ENCODE results near the gene RNU1-3. TPM values are rescaled to one million over a fixed set of nuclear protein-coding genes. Genes with fewer than 3 reads are reported as not detected.
"Not testable (repeated sequence)": the region's sequence is repeated elsewhere in the genome, so short reads cannot be mapped to it uniquely, and the experiment has no call there.

The RNU1-3 gene
- total and polyA plus RNA-seq, 4 donors, result 7,231 to 8,154 TPM; not detected in 2

- WGBS, 2 donors, result 90 to 91% methylated on average over 10 of the region's 10 CpGs
- DNase-seq, result peak; percentile 37 to 73
Observed at GRCh38 chr1:16636551-16637195, 30.1 kb downstream of the RNU1-3 start.

GRCh38 chr1:16635959-16636358 lies 30.8 kb downstream of the RNU1-3 start:
- H3K36me3 ChIP-seq (ENCODE audit: control insufficient read depth in 1 of 2, insufficient read depth in 2 of 2, low read length in 1 of 2); H3K27me3 ChIP-seq (ENCODE audit: control insufficient read depth in 1 of 2, insufficient read depth in 2 of 2, low read length in 1 of 2); H3K27ac ChIP-seq (ENCODE audit: low read depth in 1 of 2, low read length in 2 of 2); H3K4me3 ChIP-seq (ENCODE audit: low read length in 2 of 2); intact Hi-C loops (cut with DNase I); H3K9me3 ChIP-seq (ENCODE audit: control insufficient read depth, low read length); H3K4me1 ChIP-seq (ENCODE audit: control insufficient read depth in 1 of 2, insufficient read depth in 2 of 2, low read length in 2 of 2); ATAC-seq (ENCODE audit: low FRiP score): not testable (repeated sequence)
- WGBS, 2 donors, result 96% methylated on average over 5 of the region's 5 CpGs
- peak in 1 of 2 donors; percentile 76 for DNase-seq

More at GRCh38 chr1:16636551-16637195, 30.1 kb downstream of the RNU1-3 start:
- H3K9me3 ChIP-seq (ENCODE audit: control insufficient read depth, low read length); H3K27ac ChIP-seq (ENCODE audit: low read depth in 1 of 2, low read length in 2 of 2); ATAC-seq (ENCODE audit: low FRiP score); H3K36me3 ChIP-seq (ENCODE audit: control insufficient read depth in 1 of 2, insufficient read depth in 2 of 2, low read length in 1 of 2); intact Hi-C loops (cut with DNase I); H3K4me1 ChIP-seq (ENCODE audit: control insufficient read depth in 1 of 2, insufficient read depth in 2 of 2, low read length in 2 of 2); H3K4me3 ChIP-seq (ENCODE audit: low read length in 2 of 2); H3K27me3 ChIP-seq (ENCODE audit: control insufficient read depth in 1 of 2, insufficient read depth in 2 of 2, low read length in 1 of 2): not testable (repeated sequence)

GRCh38 chr1:16633540-16634282 lies 33.0 kb downstream of the RNU1-3 start:
- H3K4me1 ChIP-seq (ENCODE audit: control insufficient read depth in 1 of 2, insufficient read depth in 2 of 2, low read length in 2 of 2); H3K4me3 ChIP-seq (ENCODE audit: low read length in 2 of 2); H3K9me3 ChIP-seq (ENCODE audit: control insufficient read depth, low read length); H3K27ac ChIP-seq (ENCODE audit: low read depth in 1 of 2, low read length in 2 of 2); H3K27me3 ChIP-seq (ENCODE audit: control insufficient read depth in 1 of 2, insufficient read depth in 2 of 2, low read length in 1 of 2); ATAC-seq (ENCODE audit: low FRiP score); H3K36me3 ChIP-seq (ENCODE audit: control insufficient read depth in 1 of 2, insufficient read depth in 2 of 2, low read length in 1 of 2); intact Hi-C loops (cut with DNase I): not testable (repeated sequence)
- WGBS, 2 donors, result 93 to 94% methylated on average over 6 of the region's 6 CpGs
- DNase-seq, result peak in 1 of 2 donors; percentile 70

GRCh38 chr1:16632044-16632850 lies 34.5 kb downstream of the RNU1-3 start:
- intact Hi-C loops (cut with DNase I); ATAC-seq (ENCODE audit: low FRiP score); H3K27ac ChIP-seq (ENCODE audit: low read depth in 1 of 2, low read length in 2 of 2); H3K27me3 ChIP-seq (ENCODE audit: control insufficient read depth in 1 of 2, insufficient read depth in 2 of 2, low read length in 1 of 2); H3K4me1 ChIP-seq (ENCODE audit: control insufficient read depth in 1 of 2, insufficient read depth in 2 of 2, low read length in 2 of 2); H3K9me3 ChIP-seq (ENCODE audit: control insufficient read depth, low read length); H3K36me3 ChIP-seq (ENCODE audit: control insufficient read depth in 1 of 2, insufficient read depth in 2 of 2, low read length in 1 of 2); H3K4me3 ChIP-seq (ENCODE audit: low read length in 2 of 2): not testable (repeated sequence)
- WGBS, 2 donors, result 94 to 95% methylated on average over 14 of the region's 14 CpGs
- DNase-seq, result peak; percentile 41 to 73

- peak; percentile 58 to 76 for DNase-seq
- peak; percentile 0 for ATAC-seq (ENCODE audit: low FRiP score)
- Histone ChIP-seq H3K4me3 (ENCODE audit: low read length in 2 of 2) (no peak overlapping the region), H3K27ac (ENCODE audit: low read depth in 1 of 2, low read length in 2 of 2) (no peak overlapping the region), H3K9me3 (ENCODE audit: control insufficient read depth, low read length) (no peaks in the 10 kb centered on the region), H3K27me3 (ENCODE audit: control insufficient read depth in 1 of 2, insufficient read depth in 2 of 2, low read length in 1 of 2) (no peaks in the 10 kb centered on the region), H3K4me1 (ENCODE audit: control insufficient read depth in 1 of 2, insufficient read depth in 2 of 2, low read length in 2 of 2) (no peaks in the 10 kb centered on the region), H3K36me3 (ENCODE audit: control insufficient read depth in 1 of 2, insufficient read depth in 2 of 2, low read length in 1 of 2) (peaks cover 3 to 10% of the 10 kb centered on the region in 2 donors)
- 90 to 93% methylated on average over 20 of the region's 20 CpGs for WGBS, 2 donors
- intact Hi-C loops (cut with DNase I), result no loop called here
Observed at GRCh38 chr1:16631248-16632043, 35.3 kb downstream of the RNU1-3 start.

DNA sequence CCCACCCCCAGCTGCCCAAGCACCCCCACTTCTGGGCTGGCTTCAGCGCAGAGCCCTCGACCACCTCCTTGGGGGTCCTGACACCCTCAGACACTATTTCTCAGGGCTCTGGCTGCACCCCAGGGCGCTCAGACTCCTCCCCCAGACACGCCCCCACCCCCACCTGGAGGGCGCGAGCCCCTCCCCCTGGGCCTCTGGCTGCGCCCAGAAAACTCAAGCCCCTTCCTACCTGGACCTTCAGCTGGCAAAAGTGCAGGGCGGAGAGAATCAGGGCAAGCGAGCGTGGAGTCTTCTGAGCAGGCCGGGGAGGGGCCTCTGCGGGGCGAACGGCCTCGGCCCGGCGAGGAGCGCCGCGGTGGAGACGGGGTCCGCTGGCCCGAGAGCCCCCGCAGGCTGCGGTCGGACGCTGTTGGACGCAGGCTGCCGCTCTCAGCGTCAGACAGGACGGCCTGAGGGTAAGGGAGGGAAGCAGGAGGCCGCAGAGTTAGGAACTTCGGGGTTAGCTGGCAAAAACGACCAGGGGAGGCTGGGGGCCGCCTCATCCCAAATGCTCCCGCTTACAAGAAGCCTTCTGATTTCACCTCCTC lies 36.0 kb downstream of the RNU1-3 start:
- intact Hi-C loops (cut with DNase I), result no loop called here
- DNase-seq (peak; percentile 56 to 81), ATAC-seq (ENCODE audit: low FRiP score) (peak; percentile 0)
- no peaks in the 10 kb centered on the region for H3K4me1 ChIP-seq (ENCODE audit: control insufficient read depth in 1 of 2, insufficient read depth in 2 of 2, low read length in 2 of 2)
- H3K36me3 ChIP-seq (ENCODE audit: control insufficient read depth in 1 of 2, insufficient read depth in 2 of 2, low read length in 1 of 2), result peaks cover 3 to 12% of the 10 kb centered on the region in 2 donors
- no peaks in the 10 kb centered on the region for H3K9me3 ChIP-seq (ENCODE audit: control insufficient read depth, low read length)
- no peak overlapping the region for H3K4me3 ChIP-seq (ENCODE audit: low read length in 2 of 2)
- H3K27me3 ChIP-seq (ENCODE audit: control insufficient read depth in 1 of 2, insufficient read depth in 2 of 2, low read length in 1 of 2), result no peaks in the 10 kb centered on the region
- WGBS, 2 donors, result 83 to 90% methylated on average over 36 of the region's 36 CpGs
- no peak overlapping the region for H3K27ac ChIP-seq (ENCODE audit: low read depth in 1 of 2, low read length in 2 of 2)

DNA sequence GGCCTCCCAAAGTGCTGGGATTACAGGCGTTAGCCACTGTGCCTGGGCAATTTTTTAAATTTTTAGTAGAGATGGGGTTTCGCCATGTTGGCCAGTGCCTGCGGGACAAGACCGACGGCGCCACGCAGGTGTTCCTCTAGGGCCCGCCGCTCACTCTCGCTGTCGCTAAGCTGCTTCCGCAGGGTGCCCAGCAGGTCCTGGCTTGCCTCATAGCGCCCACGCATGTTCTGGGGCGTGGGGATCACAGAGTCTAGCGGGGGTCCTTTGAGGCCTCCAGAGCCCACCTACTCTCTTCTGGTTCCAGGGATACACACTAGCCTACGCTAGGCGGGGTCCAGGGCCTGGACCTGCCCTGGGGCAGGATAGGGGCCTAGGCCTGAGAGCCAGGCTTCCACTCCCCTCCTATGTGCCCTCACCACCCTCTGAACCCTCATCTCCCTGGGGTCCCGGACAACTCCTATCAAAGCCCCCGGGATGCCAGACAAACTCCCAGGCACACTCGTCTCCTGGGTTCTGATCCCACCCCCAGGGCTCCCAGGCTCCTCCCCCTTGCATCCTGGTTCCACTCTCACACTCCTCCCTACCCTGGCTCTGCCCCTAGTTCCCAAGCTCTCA lies 36.7 kb downstream of the RNU1-3 start:
- intact Hi-C loops (cut with DNase I); H3K27me3 ChIP-seq (ENCODE audit: control insufficient read depth in 1 of 2, insufficient read depth in 2 of 2, low read length in 1 of 2); H3K9me3 ChIP-seq (ENCODE audit: control insufficient read depth, low read length); ATAC-seq (ENCODE audit: low FRiP score); H3K4me1 ChIP-seq (ENCODE audit: control insufficient read depth in 1 of 2, insufficient read depth in 2 of 2, low read length in 2 of 2); H3K4me3 ChIP-seq (ENCODE audit: low read length in 2 of 2); H3K27ac ChIP-seq (ENCODE audit: low read depth in 1 of 2, low read length in 2 of 2): not testable (repeated sequence)
- H3K36me3 ChIP-seq (ENCODE audit: control insufficient read depth in 1 of 2, insufficient read depth in 2 of 2, low read length in 1 of 2), result peaks cover 3 to 16% of the 10 kb centered on the region in 2 donors
- DNase-seq, result peak; percentile 58 to 80
- WGBS, 2 donors, result 94 to 95% methylated on average over 21 of the region's 21 CpGs
